HG02642 (cell line): ENCODE data around the gene CRYBA1.

Source experiments
- ATAC-seq: cut with Tn5 transposase; IDR thresholded peaks from one replicate; pipeline ENCODE4 v1.9.1; 2021; ENCODE audit warnings: mild to moderate bottlenecking; ENCODE audit not compliant: unreplicated experiment, poor library complexity

CRYBA1 gene

DNA sequence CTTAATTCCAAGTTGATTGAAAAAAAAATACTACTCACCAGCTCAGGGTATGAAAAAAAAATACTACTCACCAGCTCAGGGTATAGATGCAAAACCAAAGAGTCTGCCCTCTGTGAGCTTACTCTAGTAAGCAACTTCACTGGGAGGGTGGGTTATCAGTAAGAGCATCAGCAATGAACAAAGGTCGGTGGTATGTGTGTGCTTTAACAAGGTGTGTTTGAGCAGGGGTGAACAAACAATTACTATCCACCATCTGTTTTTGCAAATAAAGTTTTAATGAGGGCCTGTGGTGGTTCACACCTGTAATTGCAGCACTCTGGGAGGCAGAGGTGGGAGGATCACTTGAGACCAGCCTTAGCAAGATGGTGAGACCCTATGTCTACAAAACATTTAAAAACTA lies 27.3 kb downstream of the CRYBA1 start:
- ATAC-seq = no peak

GRCh38 chr17:29278692-29279091 lies 32.0 kb downstream of the CRYBA1 start:
- no peak for ATAC-seq

DNA sequence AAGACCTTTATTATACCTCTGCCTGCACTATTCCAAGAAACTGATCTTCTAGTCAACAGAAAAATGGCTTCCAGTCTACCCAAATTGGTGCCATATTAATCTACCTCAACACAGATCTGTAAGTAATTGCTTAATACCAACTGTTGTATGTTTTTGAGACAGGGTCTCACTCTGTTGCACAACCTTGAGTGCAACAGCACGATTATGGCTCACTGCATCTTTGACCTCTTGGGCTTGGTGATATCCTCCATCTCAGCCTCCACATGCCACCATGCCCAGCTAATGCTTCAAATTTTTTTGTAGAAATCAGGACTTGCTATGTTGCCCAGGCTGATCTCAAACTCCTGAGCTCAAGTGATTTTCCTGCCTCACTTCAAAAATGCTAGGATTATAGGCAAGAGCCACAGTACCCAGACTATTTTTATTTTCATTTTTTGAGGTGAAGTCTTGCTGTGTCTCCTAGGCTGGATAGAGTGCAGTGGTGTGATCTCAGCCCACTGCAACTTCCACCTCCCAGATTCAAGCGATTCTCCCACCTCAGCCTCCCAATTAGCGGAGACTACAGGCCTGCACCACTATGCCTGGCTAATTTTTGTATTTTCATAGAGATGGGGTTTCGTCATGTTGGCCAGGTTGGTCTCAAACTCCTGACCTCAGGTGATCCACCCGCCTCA lies 32.9 kb downstream of the CRYBA1 start:
- ATAC-seq = no peak

- ATAC-seq = no peak
These were observed 36.8 kb downstream of the CRYBA1 start for GRCh38 chr17:29283496-29283895.

DNA sequence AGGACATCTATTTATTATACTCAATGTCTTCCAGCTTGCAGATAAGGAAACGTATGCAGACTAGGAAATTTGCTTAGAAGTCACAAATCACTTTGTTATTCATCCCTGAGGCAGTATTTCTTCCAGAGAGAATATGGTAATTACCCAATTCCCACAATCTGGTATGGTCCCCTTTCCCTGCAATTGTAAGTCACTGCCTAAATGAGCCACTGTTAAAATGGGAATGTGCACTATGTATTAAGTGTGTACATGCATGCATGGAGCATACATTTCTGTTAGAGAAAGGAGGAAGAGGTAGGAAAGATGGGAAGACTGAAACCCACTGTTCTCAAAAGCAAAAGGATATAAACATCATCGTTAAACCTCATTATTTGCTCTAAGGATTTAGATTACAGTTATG lies 37.3 kb downstream of the CRYBA1 start:
- ATAC-seq = no peak

DNA sequence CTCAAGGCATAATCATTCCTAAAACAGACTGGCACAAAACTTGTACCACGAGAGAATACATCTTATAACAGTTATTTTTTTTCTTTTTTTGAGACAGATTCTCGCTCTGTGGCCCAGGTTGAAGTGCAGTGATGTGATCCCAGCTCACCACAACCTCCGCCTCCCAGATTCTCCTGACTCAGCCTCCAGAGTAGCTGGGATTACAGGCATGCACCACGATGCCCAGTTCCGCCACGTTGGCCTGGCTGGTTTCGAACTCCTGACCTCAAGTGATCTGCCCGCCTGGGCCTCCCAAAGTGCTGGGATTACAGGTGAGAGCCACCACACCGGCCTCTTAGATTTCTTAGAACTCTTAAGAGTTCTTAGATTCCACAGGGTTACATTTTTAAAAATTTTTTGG lies 43.2 kb downstream of the CRYBA1 start:
- no peak for ATAC-seq

- no peak for ATAC-seq
These were observed 44.6 kb downstream of the CRYBA1 start for GRCh38 chr17:29291163-29291752.

- peak; percentile 15 for ATAC-seq
These were observed 45.7 kb downstream of the CRYBA1 start for GRCh38 chr17:29292071-29292991.

DNA sequence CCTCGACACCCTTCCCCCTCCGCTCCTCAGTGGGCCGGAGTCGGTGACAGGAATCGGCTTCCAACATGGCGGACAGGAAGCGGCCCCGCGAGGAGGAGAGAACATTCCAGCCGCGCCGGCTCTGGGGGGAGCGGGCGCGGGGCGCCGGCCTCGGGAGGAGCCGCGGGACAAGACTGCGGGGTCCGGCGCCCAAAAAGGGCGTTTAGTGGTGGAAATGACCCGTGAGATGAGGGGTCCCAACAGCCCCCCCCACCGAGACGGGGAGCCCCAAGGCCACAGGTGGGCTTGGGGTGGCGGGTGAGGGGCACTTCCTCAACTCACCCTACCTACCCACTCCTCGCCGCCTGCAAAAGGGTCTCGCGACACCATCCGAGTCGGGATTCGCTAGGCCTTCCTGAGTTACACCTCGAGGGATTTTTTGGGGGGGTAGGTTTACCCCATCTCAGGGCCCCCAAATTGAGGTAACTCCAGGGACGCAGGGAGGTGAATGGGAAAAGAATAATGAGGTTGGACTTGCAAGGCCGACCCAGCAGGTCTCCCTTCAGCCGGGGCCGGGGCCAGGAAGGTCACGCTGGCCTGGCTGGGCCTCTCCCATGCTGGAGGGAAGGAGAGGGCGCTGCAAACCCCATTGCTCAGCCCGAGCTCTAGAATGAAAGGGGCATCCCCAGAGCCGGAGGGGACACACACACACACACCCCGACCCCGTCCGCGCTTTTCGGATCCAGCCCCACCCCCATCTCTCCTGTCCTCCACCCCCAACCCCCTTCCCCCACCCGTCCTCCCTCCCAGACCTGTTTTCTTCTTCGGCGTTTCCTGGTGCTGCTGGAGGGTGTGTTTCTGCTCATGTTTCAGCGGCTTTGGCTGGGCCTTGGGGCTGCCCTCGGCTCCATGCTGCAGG lies 46.6 kb downstream of the CRYBA1 start:
- ATAC-seq = peak; percentile 31

GRCh38 chr17:29293890-29294579 lies 47.4 kb downstream of the CRYBA1 start, which contains the start of gene NUFIP2:
NUFIP2 (minus strand) TSS chr17:29294148; CDS start chr17:29294059, 89 bp downstream.
- ATAC-seq = peak; percentile 84

DNA sequence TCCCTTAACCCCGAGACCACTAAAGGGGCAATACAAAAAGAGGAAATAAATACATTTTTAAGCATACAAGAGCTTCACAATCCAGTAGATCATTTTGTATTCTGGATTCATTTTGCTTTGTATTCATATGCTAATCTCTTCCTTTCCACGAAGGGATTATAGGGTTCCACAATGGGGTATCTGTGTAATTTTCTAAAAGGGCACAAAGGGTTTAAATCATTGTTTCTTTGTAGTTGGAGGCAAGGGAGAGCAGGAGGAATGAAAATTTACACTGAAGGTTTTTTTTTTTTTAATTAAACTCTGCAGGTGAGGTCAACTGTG lies 47.9 kb downstream of the CRYBA1 start:
- no peak for ATAC-seq

- no peak for ATAC-seq
These were observed 48.8 kb downstream of the CRYBA1 start for GRCh38 chr17:29295420-29295819.

DNA sequence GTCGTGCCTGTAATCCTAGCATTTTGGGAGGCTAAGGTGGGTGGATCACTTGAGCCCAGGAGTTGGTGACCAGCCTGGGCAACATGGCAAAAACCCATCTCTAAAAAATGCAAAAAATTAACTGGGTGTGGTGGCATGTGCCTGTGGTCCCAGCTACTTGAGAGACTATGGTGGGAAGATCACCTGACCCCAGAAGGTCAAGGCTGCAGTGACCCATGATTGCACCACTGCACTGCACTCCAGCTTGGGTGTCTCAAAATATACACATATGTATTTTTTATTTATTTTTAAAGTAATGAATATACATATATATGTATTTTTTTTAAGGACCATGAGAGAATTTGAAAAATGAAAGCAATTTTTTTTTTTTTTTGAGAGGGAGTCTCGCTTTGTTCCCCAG lies 52.4 kb downstream of the CRYBA1 start:
- no peak for ATAC-seq

GRCh38 chr17:29303386-29303785 lies 56.7 kb downstream of the CRYBA1 start:
- ATAC-seq = no peak
